IPS-18c (cell line): ENCODE results near the gene TGM3.
"Not testable (repeated sequence)": the region's sequence is repeated elsewhere in the genome, so short reads cannot be mapped to it uniquely, and the experiment has no call there.

Experiments
- H3K4me3 ChIP-seq: 2 replicates; pipeline ENCODE4 v1.7.0; 2013; ENCODE audit warnings: low read depth, mild to moderate bottlenecking, low read length, moderate library complexity; ENCODE audit not compliant: insufficient read depth
- H3K9me3 ChIP-seq: one replicate; pipeline ENCODE4 v1.6.1; 2013; ENCODE audit warnings: mild to moderate bottlenecking, low read length, moderate library complexity; ENCODE audit not compliant: control insufficient read depth, insufficient read depth

TGM3 gene, protein sequence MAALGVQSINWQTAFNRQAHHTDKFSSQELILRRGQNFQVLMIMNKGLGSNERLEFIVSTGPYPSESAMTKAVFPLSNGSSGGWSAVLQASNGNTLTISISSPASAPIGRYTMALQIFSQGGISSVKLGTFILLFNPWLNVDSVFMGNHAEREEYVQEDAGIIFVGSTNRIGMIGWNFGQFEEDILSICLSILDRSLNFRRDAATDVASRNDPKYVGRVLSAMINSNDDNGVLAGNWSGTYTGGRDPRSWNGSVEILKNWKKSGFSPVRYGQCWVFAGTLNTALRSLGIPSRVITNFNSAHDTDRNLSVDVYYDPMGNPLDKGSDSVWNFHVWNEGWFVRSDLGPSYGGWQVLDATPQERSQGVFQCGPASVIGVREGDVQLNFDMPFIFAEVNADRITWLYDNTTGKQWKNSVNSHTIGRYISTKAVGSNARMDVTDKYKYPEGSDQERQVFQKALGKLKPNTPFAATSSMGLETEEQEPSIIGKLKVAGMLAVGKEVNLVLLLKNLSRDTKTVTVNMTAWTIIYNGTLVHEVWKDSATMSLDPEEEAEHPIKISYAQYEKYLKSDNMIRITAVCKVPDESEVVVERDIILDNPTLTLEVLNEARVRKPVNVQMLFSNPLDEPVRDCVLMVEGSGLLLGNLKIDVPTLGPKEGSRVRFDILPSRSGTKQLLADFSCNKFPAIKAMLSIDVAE

GRCh38 chr20:2295886-2296515 is at the start of gene TGM3:
Gene TGM3 (plus strand): TSS chr20:2296001. CDS start chr20:2296064, 63 bp downstream.
- Histone ChIP-seq H3K9me3 (no peaks in the 10 kb centered on the region), H3K4me3 (no peak within 1 kb of the TSS)

DNA sequence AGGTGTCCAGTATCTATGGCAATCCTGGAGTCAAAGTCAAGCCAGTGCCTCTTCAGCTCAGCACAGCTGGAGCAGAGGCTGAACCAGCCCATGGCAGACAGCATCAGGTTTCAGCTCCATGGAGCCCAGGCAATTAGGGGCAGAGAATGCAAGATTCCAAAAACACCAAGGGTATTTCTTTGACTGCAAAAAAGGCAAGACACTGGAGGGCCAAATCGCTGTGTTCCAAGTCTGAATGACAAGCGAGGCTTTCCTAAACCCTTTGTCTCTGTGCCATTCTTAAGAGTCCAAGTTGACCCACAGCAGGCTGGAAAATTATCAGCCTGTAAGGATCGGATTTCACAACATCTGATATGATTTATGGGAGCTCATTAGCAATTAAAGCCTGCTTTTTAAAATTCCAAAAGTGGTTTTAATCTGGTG is 49.7 kb upstream of the TGM3 start:
- H3K4me3 ChIP-seq = no peak overlapping the region
- H3K9me3 ChIP-seq = no peaks in the 10 kb centered on the region

GRCh38 chr20:2248837-2249236 is 47.0 kb upstream of the TGM3 start:
- Histone ChIP-seq H3K4me3 (no peak overlapping the region), H3K9me3 (no peaks in the 10 kb centered on the region)

DNA sequence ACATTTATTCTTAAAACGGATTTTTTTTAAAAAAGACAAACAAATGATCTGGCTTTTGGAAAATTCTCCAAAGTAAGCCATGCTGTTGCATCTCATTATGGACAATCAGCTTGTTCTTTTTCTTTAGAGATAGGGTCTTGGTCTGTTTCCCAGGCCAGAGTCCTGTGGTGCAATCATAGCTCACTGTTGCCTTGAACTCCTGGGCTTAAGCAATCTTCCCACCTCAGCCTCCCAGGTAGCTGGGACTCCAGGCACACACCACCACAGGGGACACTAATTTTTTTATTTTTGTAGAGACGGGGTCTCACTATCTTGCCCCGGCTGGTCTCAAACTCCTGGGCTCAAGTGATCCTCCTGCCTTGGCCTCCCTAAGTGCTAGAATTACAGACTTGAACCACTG is 45.9 kb upstream of the TGM3 start:
- Histone ChIP-seq H3K9me3 (no peaks in the 10 kb centered on the region), H3K4me3 (no peak overlapping the region)

- Histone ChIP-seq H3K4me3 (no peak overlapping the region), H3K9me3 (no peaks in the 10 kb centered on the region)
Observed at GRCh38 chr20:2252419-2252997, 43.3 kb upstream of the TGM3 start.

GRCh38 chr20:2253256-2253655 is 42.5 kb upstream of the TGM3 start:
- Histone ChIP-seq H3K4me3 (no peak overlapping the region), H3K9me3 (no peaks in the 10 kb centered on the region)

GRCh38 chr20:2254333-2254732 is 41.5 kb upstream of the TGM3 start:
- no peaks in the 10 kb centered on the region for H3K9me3 ChIP-seq

GRCh38 chr20:2255926-2256531 is 39.8 kb upstream of the TGM3 start:
- H3K4me3 ChIP-seq = no peak overlapping the region
- no peaks in the 10 kb centered on the region for H3K9me3 ChIP-seq

More at GRCh38 chr20:2254333-2254732, 41.5 kb upstream of the TGM3 start:
- H3K4me3 ChIP-seq = no peak overlapping the region

DNA sequence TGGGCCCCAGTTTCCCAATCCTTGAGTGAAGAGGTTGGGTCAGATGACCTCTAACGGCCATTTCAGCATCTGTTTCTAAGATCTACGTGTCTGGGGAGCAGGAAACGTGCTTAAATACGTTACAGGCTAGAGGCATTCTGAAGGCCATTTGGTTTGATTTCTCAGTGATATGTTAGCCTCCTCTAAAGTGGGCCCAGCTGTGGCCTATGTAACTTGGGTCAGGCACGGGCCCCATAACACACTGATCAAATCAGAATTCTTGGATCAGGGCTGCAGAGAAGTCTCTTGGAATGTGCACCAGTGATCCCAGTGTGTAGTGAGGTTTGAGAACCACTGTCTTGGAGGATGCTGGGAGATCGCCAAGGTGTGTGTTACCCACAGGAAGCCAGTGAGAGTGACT is 36.1 kb upstream of the TGM3 start:
- Histone ChIP-seq H3K9me3 (no peaks in the 10 kb centered on the region), H3K4me3 (no peak overlapping the region)

DNA sequence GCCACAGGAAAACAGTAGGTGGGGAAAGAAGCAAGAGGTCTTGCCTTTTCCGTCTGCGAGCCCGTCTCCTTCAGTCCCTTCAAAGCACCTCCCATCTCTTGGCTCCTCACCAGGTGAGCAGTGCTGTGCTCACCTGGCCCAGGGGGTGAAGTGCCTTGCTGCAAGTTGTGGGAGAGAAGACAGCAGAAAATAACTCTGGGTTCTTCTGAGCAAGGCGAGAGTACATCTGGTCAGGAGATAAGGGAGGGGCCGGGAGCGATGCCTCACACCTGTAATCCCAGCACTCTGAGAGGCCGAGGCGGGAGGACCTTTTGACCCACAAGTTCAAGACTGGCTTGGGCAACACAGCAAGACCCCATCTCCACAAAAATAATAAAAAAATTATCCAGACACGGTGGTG is 35.6 kb upstream of the TGM3 start:
- Histone ChIP-seq H3K4me3 (no peak overlapping the region), H3K9me3 (no peaks in the 10 kb centered on the region)

DNA sequence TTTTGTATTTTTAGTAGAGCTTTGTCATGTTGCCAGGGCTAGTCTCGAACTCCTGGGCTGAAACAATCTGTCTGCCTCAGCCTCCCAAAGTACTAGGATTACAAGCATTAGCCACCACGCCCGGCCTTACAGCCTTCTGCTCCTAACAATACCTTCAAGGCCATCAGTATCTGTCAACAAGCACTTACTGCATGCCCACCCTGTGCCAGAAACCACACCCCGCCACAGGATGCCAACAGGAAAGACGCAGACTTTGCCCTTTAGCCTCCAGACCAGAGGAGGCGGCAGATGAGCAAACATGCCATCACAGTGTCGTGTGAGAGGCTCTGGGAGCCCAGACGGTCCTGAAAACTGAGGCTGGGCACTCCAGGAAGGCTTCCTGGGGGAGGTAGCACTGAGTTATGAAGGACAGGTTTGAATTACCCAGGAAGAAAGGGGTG is 34.7 kb upstream of the TGM3 start:
- Histone ChIP-seq H3K4me3 (no peak overlapping the region), H3K9me3 (no peaks in the 10 kb centered on the region)

DNA sequence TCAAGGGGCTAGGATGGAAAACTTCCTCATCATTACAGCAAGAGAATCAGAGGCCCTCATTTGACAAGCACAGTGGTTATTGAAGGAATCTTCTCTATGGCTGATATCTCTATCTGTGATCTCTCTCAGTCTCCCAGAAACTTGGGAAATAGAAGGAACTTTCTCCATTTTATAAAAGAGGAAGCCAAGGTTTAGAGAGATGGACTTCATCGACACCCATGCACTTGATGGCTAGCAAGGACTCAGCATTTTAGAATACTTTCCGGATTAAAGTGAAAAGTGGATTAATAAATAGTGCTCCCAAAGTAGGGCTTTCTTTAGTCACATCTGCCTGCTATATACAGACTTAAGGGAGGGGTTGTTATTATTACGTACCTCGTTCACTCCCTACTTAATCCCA is 34.2 kb upstream of the TGM3 start:
- Histone ChIP-seq H3K4me3 (no peak overlapping the region), H3K9me3 (no peaks in the 10 kb centered on the region)

DNA sequence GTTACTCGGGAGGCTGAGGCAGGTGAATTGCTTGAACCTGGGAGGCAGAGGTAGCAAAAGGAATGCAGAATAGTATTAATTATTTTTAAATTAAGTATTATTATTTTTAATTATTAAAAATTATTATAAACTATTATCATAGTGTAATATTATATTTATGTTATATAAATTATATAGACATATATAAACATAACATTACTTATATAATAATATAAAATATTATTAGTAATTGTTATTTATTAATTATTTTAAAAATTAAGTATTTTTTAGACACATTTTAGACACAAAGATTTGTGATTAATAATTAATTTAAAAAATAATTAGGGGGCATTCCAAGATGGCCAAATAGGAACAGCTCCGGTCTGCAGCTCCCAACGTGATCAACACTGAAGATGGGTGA is 31.7 kb upstream of the TGM3 start:
- H3K4me3 ChIP-seq = no peak overlapping the region

GRCh38 chr20:2264621-2265374 is 31.0 kb upstream of the TGM3 start:
- peak overlapping the region; percentile 29; the same call in 1 of the 2 replicates for H3K4me3 ChIP-seq
- not testable (repeated sequence) for H3K9me3 ChIP-seq

More for the DNA sequence above, 31.7 kb upstream of the TGM3 start:
- no peaks in the 10 kb centered on the region for H3K9me3 ChIP-seq

- Histone ChIP-seq H3K4me3 (no peak overlapping the region), H3K9me3 (no peaks in the 10 kb centered on the region)
Observed at GRCh38 chr20:2273634-2274302, 22.0 kb upstream of the TGM3 start.

DNA sequence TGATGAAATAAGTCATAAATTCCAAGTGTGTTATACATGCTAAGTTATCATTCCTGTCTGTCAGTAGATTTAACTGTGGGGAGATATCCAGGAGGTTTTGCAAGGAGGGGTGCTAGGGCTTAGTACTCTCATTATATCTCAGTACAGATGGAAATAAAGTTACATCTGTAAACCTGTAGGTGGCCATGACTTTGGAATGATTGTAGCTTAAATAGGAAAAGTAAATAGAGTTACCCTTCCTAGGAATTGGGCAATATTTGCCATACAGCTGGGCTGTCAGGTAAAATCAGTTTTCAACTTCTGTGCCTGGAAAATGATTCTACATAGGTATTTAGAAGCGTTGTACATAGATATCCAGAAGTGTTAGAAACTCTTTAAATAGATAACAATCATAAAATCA is 19.8 kb upstream of the TGM3 start:
- Histone ChIP-seq H3K4me3 (no peak overlapping the region), H3K9me3 (peaks cover 3% of the 10 kb centered on the region)
